ENCODE results near the gene ZNF530.

- TF ChIP-seq POLR2A (IDR thresholded peaks at IDR 0.05; ENCODE audit: borderline replicate concordance, extremely low read depth, insufficient read depth, insufficient read length) (no peak), CTCF (IDR thresholded peaks at IDR 0.05 in 2 of 3, conservative IDR thresholded peaks at IDR 0.05 in 1 of 3; ENCODE audit: borderline replicate concordance in 1 of 3, insufficient read depth in 1 of 3, low read depth in 2 of 3, low read length in 2 of 3) (no peak), SIN3A (IDR thresholded peaks at IDR 0.05; ENCODE audit: low read depth) (no peak), JUND (IDR thresholded peaks at IDR 0.05) (no peak), REST (IDR thresholded peaks at IDR 0.05; ENCODE audit: low read depth) (no peak), POLR2AphosphoS5 (IDR thresholded peaks at IDR 0.05; ENCODE audit: low read depth, low read length) (no peak), MAX (IDR thresholded peaks at IDR 0.05) (no peak), ZFX (IDR thresholded peaks at IDR 0.05) (no peak), RAD21 (IDR thresholded peaks at IDR 0.05; ENCODE audit: low read depth) (no peak), ELF1 (IDR thresholded peaks at IDR 0.05; ENCODE audit: borderline replicate concordance, low read depth) (no peak), CBX3 (IDR thresholded peaks at IDR 0.05; ENCODE audit: low read depth) (no peak)
Observed at GRCh38 chr19:57552432-57552831, 47.3 kb upstream of the ZNF530 start.

Measured in HCT116 (cell line).